OCI-LY7 (cell line): ENCODE results near the gene USH2A. TPM values are rescaled to one million over a fixed set of nuclear protein-coding genes. Genes with fewer than 3 reads are reported as not detected.

Experiments used
- BruUV-seq: library from RNA; stranded (reverse); fragments of 400-500 nt; replicated peaks from 2 replicates; lab custom pipeline; 2021; lab: Mats Ljungman, UMichigan
- CTCF ChIA-PET: fragments of 300-600 bp; sonication (Branson Sonifier 250); formaldehyde crosslinking; loops from one replicate; lab custom pipeline; 2022; ENCODE audit warnings: antibody characterized with exemption; ENCODE audit not compliant: unreplicated experiment; lab: Charles Lee
- POLR2A ChIA-PET: fragments of 300-600 bp; sonication (Branson Sonifier 250); formaldehyde crosslinking; loops from one replicate; lab custom pipeline; 2022; ENCODE audit warnings: antibody characterized with exemption; lab: Charles Lee
- DNase-seq: peaks from one replicate; pipeline ENCODE4 v3.0.0-alpha.2; 2015; ENCODE audit warnings: low spot score
- H2AFZ ChIP-seq: fragments of 200-600 bp; sonication (generic), shearing (Covaris generic); 2 replicates; pipeline ENCODE4 v1.6.1; 2014; ENCODE audit warnings: mild to moderate bottlenecking, antibody characterized with exemption, low read length, moderate library complexity
- H3K27ac ChIP-seq: fragments of 200-600 bp; sonication (generic); 2 replicates; pipeline ENCODE4 v1.5.1; 2014; ENCODE audit warnings: mixed run types, low read depth, mild to moderate bottlenecking, moderate library complexity, low read length, inconsistent platforms; ENCODE audit not compliant: poor library complexity, severe bottlenecking
- H3K36me3 ChIP-seq: fragments of 200-600 bp; sonication (generic); 2 replicates; pipeline ENCODE4 v1.6.1; 2014; ENCODE audit warnings: mild to moderate bottlenecking, antibody characterized with exemption, low read length, moderate library complexity, mixed read lengths; ENCODE audit not compliant: insufficient read depth
- H3K4me1 ChIP-seq: fragments of 200-600 bp; sonication (generic); 2 replicates; pipeline ENCODE4 v1.5.1; 2014; ENCODE audit warnings: mild to moderate bottlenecking, low read length; ENCODE audit not compliant: insufficient read depth, poor library complexity, severe bottlenecking
- H3K4me2 ChIP-seq: fragments of 200-600 bp; sonication (generic); 2 replicates; pipeline ENCODE4 v1.6.1; 2014; ENCODE audit warnings: mild to moderate bottlenecking, low read length
- H3K4me3 ChIP-seq: fragments of 200-600 bp; sonication (generic); 2 replicates; pipeline ENCODE4 v1.5.1; 2014; ENCODE audit warnings: mild to moderate bottlenecking, low read depth, low read length; ENCODE audit not compliant: poor library complexity, severe bottlenecking
- H3K79me2 ChIP-seq: fragments of 200-600 bp; sonication (generic); 2 replicates; pipeline ENCODE4 v1.6.1; 2016; ENCODE audit warnings: low read depth, mild to moderate bottlenecking, low read length, moderate library complexity, mixed read lengths; ENCODE audit not compliant: insufficient read depth
- H3K9me2 ChIP-seq: fragments of 200-600 bp; sonication (generic); 2 replicates; pipeline ENCODE4 v1.6.1; 2016; ENCODE audit warnings: mild to moderate bottlenecking, low read length, mixed read lengths; ENCODE audit not compliant: insufficient read depth
- H3K9me3 ChIP-seq: fragments of 200-600 bp; sonication (generic); 2 replicates; pipeline ENCODE4 v1.6.1; 2014; ENCODE audit warnings: mild to moderate bottlenecking, mixed run types, low read length, mixed read lengths
- H4K20me1 ChIP-seq: fragments of 200-600 bp; sonication (generic); 2 replicates; pipeline ENCODE4 v1.6.1; 2014; ENCODE audit warnings: mild to moderate bottlenecking, antibody characterized with exemption, low read length, moderate library complexity, mixed read lengths; ENCODE audit not compliant: insufficient read depth
- EZH2phosphoT487 ChIP-seq: fragments of 200-600 bp; sonication (generic); IDR thresholded peaks from 2 replicates; pipeline ENCODE4 v1.6.1; 2018; ENCODE audit warnings: low read depth, borderline replicate concordance, mild to moderate bottlenecking, mixed run types, antibody characterized with exemption, low read length, moderate library complexity, mixed read lengths
- intact Hi-C: fragments of 100-400 bp; cut with micrococcal nuclease; formaldehyde crosslinking; loops from one replicate; pipeline ENCODE4 v1.10.0; 2022; ENCODE audit not compliant: unreplicated experiment
- total RNA-seq, 2 experiments: library from RNA; depleted of rRNA in 1 of 2; stranded (reverse); fragments of >200 nt in 1 of 2; shearing (Covaris generic) in 1 of 2; gene quantifications; 2 replicates each; pipeline ENCODE4 v1.2.3, GENCODE V29; 2014 to 2022
- TF ChIP-seq, protein P1 (sequence below): fragments of 200-600 bp; sonication (generic); conservative IDR thresholded peaks from 2 replicates; pipeline ENCODE4 v1.5.1; 2014; ENCODE audit warnings: mild to moderate bottlenecking, antibody characterized with exemption, low read length, moderate library complexity, mixed read lengths

USH2A gene
- total RNA-seq, 2 experiments from 2014 or later, result not detected

DNA sequence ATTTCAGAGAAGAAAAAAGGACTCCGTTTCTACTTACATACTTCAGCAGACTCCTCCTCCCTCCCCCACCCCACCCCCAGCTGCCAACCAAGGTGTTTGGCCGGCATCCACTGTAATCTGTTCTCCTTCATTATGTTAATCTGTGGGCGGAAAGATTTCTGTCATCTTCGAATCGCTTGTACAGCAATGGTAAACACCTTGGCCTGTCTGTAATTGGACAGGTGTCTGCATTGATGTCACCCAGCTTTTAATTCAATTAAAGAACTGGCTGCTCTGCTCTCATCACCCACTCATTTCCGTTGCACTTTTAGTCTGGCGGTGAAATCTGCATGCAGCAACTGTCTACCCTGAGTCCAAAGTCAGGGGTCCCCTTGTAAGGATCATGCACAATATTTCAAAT lies 368.6 kb downstream of the USH2A start:
- no peak for TF ChIP-seq EZH2phosphoT487
- TF ChIP-seq, protein P1, sequence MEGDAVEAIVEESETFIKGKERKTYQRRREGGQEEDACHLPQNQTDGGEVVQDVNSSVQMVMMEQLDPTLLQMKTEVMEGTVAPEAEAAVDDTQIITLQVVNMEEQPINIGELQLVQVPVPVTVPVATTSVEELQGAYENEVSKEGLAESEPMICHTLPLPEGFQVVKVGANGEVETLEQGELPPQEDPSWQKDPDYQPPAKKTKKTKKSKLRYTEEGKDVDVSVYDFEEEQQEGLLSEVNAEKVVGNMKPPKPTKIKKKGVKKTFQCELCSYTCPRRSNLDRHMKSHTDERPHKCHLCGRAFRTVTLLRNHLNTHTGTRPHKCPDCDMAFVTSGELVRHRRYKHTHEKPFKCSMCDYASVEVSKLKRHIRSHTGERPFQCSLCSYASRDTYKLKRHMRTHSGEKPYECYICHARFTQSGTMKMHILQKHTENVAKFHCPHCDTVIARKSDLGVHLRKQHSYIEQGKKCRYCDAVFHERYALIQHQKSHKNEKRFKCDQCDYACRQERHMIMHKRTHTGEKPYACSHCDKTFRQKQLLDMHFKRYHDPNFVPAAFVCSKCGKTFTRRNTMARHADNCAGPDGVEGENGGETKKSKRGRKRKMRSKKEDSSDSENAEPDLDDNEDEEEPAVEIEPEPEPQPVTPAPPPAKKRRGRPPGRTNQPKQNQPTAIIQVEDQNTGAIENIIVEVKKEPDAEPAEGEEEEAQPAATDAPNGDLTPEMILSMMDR, result no peak
- no TSS peak for BruUV-seq
- H3K9me3 ChIP-seq, result no peaks in the 10 kb centered on the region
- DNase-seq, result no peak
- no peaks in the 10 kb centered on the region for H3K9me2 ChIP-seq
- H2AFZ ChIP-seq, result no peak overlapping the region
- H3K4me1 ChIP-seq, result no peaks in the 10 kb centered on the region
- H3K4me2 ChIP-seq, result no peak overlapping the region
- CTCF ChIA-PET, result no interaction called here
- intact Hi-C loops, result no loop called here
- H3K79me2 ChIP-seq, result no peaks in the 10 kb centered on the region
- H3K27ac ChIP-seq, result no peak overlapping the region
- H4K20me1 ChIP-seq, result no peaks in the 10 kb centered on the region
- no peak overlapping the region for H3K4me3 ChIP-seq
- POLR2A ChIA-PET, result no interaction called here
- no peaks in the 10 kb centered on the region for H3K36me3 ChIP-seq

DNA sequence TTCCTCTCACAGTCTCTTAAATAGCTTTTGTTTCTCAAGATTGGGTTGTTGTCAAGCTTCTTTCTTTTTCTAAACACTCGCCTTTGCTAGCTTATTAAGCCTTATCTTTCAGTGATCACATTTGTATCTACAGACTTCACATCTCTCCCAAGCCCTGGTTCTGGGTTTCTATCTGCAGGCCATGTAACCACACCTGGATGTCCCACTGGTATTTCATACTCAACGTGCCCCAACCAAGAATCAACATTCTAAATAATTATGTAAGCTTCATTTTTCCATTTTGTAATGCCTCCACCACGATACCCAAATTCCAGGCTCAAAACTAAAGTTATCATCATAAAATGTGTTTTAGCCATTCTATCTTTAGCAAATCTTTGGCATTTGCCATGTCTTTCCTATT lies 372.2 kb downstream of the USH2A start:
- DNase-seq, result no peak
- no peaks in the 10 kb centered on the region for H3K36me3 ChIP-seq
- no peak overlapping the region for H3K4me3 ChIP-seq
- H3K9me2 ChIP-seq, result no peaks in the 10 kb centered on the region
- no peak overlapping the region for H2AFZ ChIP-seq
- H3K4me2 ChIP-seq, result no peak overlapping the region
- no peaks in the 10 kb centered on the region for H3K9me3 ChIP-seq
- intact Hi-C loops, result no loop called here
- no peaks in the 10 kb centered on the region for H3K4me1 ChIP-seq
- POLR2A ChIA-PET, result interaction anchor here (0.6 to 1.0 kb wide), 2 partner anchors 20 to 771 kb away, joined by 3 to 4 read pairs; no protein-coding TSS in a partner anchor
- no peak overlapping the region for H3K27ac ChIP-seq
- no peak for TF ChIP-seq EZH2phosphoT487
- TF ChIP-seq, protein P1, result no peak
- H4K20me1 ChIP-seq, result no peaks in the 10 kb centered on the region
- BruUV-seq, result no TSS peak
- no peaks in the 10 kb centered on the region for H3K79me2 ChIP-seq
- CTCF ChIA-PET, result no interaction called here

DNA sequence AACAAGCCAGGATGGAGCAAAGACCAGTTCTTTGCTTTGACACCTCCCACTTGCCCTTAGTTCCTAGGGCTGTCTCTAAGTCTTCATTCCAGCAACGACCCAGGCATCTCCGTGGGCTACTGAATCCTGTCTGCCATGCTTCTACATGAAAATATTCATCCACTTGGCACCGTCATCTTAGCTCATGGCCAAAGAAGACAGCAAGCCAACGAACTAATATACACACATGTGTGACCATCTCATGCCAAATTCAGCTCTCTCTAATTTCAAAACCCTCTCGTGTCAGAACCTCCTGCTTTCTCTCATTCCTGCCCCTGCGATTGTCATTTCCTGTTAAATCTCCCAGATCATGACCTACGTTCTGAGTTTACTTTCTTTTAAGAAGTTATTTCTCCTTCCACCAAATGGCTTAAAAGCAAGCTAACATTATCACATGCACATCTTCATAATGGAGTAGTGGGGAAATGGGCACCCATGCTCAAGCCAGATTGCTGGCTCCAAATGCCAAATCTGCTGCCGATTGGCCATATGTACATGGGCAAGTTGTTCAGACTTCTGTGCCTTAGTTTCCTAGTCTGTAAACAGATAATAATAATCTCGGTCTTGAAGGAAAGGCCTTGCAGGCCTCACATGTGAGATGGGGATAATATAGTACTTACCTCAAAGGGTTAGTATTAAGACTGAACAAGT lies 373.4 kb downstream of the USH2A start:
- Histone ChIP-seq H3K4me1 (no peaks in the 10 kb centered on the region), H3K27ac (no peak overlapping the region), H4K20me1 (no peaks in the 10 kb centered on the region), H3K4me3 (no peak overlapping the region), H3K79me2 (no peaks in the 10 kb centered on the region), H2AFZ (no peak overlapping the region), H3K9me2 (no peaks in the 10 kb centered on the region), H3K9me3 (no peaks in the 10 kb centered on the region), H3K4me2 (no peak overlapping the region), H3K36me3 (no peaks in the 10 kb centered on the region)
- intact Hi-C loops, result no loop called here
- no peak for TF ChIP-seq EZH2phosphoT487
- TF ChIP-seq, protein P1, result no peak
- ChIA-PET CTCF (no interaction called here), POLR2A (interaction anchor here (0.6 kb wide), 1 partner anchor 83 kb away, joined by 3 read pairs; no protein-coding TSS in a partner anchor)
- BruUV-seq, result no TSS peak
- DNase-seq, result no peak
